HG02642 (cell line): ENCODE results near the gene RCL1.
"Not testable (repeated sequence)": the region's sequence is repeated elsewhere in the genome, so short reads cannot be mapped to it uniquely, and the experiment has no call there.

Experiments
- ATAC-seq: cut with Tn5 transposase; IDR thresholded peaks from one replicate; pipeline ENCODE4 v1.9.1; 2021; ENCODE audit warnings: mild to moderate bottlenecking; ENCODE audit not compliant: unreplicated experiment, poor library complexity

RCL1 gene

GRCh38 chr9:4780651-4781050 lies 12.1 kb upstream of the RCL1 start:
- no peak for ATAC-seq

DNA sequence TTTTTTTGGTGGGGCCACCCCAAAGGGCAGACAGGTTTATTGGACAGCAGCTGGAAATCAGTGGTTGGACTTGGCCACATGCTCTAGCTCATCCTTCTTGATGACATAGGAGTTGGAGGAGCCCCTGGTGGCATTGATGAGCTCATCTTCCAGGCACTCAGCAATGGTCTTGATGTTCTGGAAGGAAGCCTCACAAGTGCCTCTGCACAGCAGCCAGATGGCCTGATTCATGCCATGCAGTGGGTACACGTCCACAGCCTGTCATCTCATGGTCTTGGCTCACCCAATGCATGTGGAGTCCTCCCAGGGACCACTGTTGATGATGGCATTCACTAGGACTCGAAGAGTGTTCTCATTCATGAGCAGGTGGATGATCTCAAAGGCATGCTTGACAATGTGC lies 11.3 kb upstream of the RCL1 start:
- no peak for ATAC-seq

GRCh38 chr9:4783191-4783590 lies 9.6 kb upstream of the RCL1 start:
- ATAC-seq = not testable (repeated sequence)

- no peak for ATAC-seq
Observed at GRCh38 chr9:4784403-4784802, 8.3 kb upstream of the RCL1 start.

DNA sequence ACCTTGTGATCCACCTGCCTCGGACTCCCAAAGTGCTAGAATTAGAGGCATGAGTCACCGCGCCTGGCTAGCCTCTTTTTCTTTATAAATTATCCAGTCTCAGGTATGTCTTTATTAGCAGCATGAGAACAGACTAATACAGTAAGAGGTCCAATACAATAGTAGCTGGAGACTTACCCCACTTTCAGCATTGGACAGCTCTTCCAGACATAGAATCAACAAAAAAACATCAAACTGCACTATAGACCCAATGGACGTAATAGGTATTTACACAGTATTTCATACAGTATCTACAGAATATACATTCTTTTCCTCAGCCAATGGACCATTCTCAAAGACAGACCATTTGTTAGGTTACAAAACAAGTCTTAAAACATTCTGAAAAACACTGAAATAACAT lies 6.1 kb upstream of the RCL1 start:
- no peak for ATAC-seq

DNA sequence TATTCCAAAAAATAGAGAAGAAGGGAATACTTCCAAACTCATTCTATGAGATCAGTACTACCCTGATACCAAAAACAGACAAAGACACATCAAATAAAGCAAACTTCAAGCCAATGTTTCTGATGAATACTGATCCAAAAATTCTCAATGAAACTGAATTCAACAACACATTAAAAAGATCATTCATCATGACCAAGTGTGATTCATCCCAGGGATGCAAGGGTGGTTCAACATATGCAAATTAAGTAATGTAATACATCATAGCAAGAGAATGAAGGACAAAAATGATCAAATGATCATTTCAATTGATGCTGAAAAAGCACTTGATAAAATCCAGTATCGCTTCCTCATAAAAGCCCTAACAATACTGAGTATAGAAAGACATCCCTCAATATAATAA lies 4.9 kb upstream of the RCL1 start:
- no peak for ATAC-seq

GRCh38 chr9:4788703-4789102 lies 4.0 kb upstream of the RCL1 start:
- no peak for ATAC-seq

- ATAC-seq = peak; percentile 35
Observed at GRCh38 chr9:4792054-4792571, 631 bp upstream of the RCL1 start.

- no peak for ATAC-seq
Observed at GRCh38 chr9:4793459-4794395, 983 bp downstream of the RCL1 start.

- no peak for ATAC-seq
Observed at GRCh38 chr9:4794691-4795090, 1.9 kb downstream of the RCL1 start.

GRCh38 chr9:4795108-4795507 lies 2.4 kb downstream of the RCL1 start:
- ATAC-seq = not testable (repeated sequence)

DNA sequence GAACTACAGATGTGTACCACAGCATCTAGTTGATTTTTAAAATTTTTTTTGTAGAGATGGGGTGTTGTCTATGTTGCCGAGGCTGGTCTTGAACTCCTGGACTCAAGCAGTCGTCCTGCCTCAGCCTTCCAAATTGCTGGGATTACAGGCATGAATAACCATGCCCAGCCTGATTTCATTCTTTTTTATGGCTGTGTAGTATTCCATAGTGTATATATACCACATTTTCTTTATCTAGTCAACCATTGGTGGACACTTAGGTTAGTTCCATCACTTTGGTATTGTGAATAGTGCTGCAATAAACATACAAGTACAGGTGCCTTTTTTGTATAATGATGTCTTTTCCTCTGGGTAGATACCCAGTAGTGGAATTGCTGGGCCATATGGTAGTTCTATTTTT lies 3.8 kb downstream of the RCL1 start:
- ATAC-seq = no peak

DNA sequence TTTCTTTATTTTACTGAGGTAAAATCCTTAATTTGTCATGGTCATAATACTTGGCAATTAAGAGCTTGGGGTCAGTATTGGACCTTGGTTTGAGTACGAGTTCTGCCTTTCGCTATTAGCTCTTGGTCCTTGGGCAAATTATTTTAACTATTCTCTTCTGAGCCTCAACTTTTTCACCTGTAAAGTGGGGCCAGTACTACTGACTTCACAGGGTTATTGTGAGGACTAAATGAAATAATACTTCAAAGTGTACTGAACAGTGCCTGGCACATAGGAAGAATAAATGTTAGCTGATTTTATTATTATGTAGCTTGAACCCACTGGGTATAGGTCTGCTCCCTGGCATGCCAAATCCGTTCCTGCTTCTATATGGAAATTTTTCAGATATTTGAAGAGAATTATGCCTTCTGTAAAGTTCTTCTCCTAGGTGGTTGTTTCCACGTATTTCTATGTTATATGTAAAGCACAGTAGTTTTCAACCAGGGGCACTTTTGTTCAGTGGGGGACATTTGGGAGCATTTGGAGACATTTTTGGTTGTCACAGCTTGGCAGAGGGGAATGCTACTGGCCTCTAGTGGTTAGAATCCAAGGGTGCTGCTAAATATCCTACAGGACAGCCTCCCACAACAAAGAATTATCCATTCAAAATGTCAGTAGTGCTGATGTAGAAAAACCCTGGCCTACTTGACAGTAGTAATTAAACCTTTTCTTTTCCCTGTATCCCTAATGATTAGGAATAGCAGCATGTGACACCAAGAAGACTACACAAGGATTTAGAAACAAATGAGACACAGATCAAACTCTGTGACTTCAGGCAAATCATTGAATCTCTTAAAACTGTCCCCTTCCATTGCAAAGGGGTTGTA lies 4.5 kb downstream of the RCL1 start:
- ATAC-seq = no peak

GRCh38 chr9:4797854-4798150 lies 5.1 kb downstream of the RCL1 start:
- no peak for ATAC-seq

DNA sequence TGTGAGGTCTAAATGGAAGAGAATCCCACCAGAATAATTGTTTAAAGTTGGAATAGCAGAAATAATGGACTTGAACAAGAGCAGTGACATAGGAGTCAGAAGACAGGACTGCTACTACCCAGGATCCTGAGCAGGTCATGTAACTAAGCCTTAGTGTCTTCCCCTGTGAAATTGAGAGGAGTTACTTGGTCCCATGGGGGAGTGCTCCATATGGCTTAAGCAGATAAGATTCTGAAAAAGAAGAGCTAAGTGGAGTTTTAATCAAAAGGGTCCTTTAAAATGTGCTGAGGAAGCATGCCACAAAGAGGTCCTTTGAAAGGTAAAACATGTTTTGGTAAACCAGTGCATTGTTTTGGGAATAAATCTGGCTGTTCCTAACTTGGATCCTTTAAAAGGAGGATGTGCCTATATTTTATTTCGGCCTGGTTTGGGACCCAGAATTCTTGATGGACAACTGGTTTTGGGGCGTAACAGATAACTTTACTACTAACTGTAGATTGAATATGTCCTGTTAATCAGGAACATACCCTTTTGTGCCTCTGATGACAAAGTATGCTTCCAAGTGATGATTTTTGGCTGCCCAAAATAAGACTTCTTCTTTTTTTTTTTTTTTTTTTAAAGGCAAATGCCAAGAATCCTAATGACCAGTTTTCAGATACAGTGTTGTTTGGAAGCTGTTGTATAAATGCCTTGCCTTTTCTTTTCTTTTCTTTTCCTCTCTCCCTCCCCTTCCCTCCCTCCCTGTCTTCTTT lies 5.7 kb downstream of the RCL1 start:
- no peak for ATAC-seq

DNA sequence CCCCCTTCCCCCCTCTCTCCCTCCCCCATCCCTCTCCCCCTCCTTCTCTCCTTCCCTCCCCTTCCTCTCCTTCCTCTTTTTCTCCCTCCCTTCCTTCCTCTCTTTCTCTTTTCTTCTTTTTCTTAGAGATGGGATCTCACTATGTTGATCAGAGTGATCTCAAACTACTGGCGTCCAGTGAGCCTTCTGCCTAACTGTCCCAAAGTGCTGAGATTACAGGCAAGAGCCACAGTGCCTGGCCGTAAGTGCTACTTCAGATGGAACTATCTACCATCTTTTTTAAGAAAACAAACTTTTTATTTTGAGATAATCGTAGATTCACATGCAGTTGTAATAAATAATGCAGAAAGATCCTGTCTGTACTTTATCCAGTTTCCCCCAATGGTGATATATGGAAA lies 6.3 kb downstream of the RCL1 start:
- no peak for ATAC-seq

DNA sequence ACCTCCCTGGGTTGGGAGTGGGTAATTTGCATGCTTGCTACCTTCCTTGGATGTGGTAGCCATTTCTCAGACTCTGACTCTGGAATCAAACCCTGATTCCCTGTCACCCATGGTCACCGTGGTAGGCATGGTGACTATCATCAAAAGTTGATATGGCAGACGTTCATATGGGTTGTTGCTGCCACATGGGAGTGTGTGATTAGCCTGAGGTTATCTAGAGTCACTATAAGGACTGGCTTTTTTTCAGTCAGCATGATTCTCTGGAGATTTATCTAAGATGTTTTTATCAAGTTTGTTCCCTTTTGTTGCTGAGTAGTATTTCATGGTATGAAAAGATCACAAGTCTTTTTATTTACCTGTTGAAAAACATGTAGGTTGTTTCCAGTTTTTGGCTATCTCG lies 7.0 kb downstream of the RCL1 start:
- no peak for ATAC-seq

DNA sequence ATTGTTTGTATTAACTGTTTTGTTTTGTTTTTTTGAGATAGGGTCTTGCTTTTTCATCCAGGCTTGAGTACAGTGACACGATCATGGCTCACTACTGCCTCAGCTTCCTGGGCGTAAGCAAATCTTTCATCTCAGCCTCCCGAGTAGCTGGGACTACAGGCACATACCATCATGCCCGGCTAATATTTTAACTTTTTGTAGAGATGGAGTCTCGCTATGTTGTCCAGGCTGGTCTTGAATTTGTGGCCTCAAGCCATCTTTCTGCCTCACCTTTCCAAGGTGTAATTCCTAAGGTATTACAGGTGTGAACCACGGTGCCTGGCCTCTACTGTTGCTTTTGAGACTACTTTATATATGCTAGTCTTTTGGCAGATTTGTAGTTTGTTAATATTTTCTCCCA lies 8.4 kb downstream of the RCL1 start:
- no peak for ATAC-seq

DNA sequence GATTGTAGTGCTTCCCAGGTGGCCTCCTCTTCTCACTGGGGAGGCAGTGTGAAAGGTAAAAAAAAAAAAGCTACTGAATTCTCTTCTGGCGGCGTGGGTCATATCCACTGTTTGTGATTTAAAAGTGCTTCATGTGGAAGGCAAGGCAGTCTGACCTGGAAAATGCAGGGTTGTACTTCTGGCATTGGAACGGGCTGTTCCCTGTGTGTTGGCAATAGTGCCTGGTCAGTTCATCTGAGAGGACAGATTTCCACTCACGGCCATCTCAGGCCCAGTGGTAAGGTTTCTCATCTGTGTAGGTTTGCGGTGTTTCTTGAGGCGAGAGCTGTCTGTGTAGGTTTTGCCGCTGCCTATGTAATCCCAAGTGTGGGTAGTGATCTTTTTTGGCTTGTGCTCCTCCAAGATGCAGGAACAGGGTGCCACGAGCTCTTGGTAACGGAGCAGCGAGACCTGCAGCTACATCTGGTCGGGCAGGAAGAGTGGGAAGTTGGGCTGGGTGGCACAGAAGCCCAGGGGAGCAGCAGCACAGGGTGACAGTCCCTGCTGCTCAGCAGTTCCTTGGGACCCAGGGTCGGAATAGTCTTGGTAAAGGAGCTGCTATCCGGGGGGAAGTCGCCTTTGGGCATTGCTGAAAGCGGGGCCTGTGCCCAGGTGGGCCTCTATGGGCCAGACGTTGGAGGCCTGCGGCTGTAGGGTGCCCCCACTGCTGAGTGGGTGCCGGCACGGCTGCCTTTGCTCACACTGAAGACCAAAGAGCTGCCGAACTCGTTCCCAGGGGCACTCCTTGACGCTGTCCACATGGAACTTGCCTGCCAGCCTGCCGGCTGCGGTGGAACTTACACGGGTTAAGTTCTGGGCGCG lies 11.2 kb downstream of the RCL1 start:
- ATAC-seq = no peak

DNA sequence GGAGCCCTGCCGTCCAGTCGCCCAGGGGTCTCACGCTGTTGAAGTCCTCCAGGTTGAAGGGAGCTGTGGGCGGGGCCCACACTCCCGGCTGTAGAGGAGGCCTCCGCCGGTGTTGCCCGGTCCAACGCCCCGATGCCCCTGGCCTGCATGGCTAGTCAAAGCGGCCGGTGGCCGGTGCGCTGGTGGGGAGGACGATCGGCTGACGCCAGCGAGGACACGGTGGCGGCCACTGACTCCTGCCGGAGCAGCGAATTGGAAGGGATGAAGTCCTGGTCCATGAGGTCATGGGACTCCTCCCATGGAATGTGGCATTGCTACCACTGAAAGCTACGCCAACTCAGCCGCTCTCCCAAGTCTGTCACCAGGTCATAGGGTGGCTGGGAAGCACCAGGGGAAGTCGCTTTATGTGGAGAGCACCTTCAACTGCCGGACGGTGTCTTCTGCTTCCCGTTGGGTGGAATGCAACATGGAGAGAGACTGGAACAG lies 11.8 kb downstream of the RCL1 start:
- no peak for ATAC-seq
